HG03469 (cell line): ENCODE measurements around the gene DAB2IP.

Experiments used
- ATAC-seq: cut with Tn5 transposase; IDR thresholded peaks from one replicate; pipeline ENCODE4 v1.9.1; 2021; ENCODE audit warnings: mild to moderate bottlenecking, moderate library complexity, moderate number of reproducible peaks; ENCODE audit not compliant: unreplicated experiment

DAB2IP gene

GRCh38 chr9:121773286-121773953 lies 122.0 kb downstream of the DAB2IP start:
- ATAC-seq, result no peak

GRCh38 chr9:121773954-121774714 lies 122.7 kb downstream of the DAB2IP start:
- no peak for ATAC-seq

- no peak for ATAC-seq
Measured at GRCh38 chr9:121774715-121775613, 123.5 kb downstream of the DAB2IP start.

- no peak for ATAC-seq
Measured at GRCh38 chr9:121776001-121776738, 124.7 kb downstream of the DAB2IP start.

GRCh38 chr9:121776739-121777637 lies 125.6 kb downstream of the DAB2IP start:
- ATAC-seq, result no peak

GRCh38 chr9:121778252-121779225 lies 127.1 kb downstream of the DAB2IP start:
- ATAC-seq, result no peak

GRCh38 chr9:121779381-121780117 lies 128.1 kb downstream of the DAB2IP start:
- no peak for ATAC-seq

GRCh38 chr9:121780177-121781040 lies 129.0 kb downstream of the DAB2IP start:
- no peak for ATAC-seq

GRCh38 chr9:121781145-121781548 lies 129.7 kb downstream of the DAB2IP start:
- no peak for ATAC-seq

- ATAC-seq, result no peak
Measured at GRCh38 chr9:121781701-121782464, 130.4 kb downstream of the DAB2IP start.

GRCh38 chr9:121782514-121783110 lies 131.2 kb downstream of the DAB2IP start:
- ATAC-seq, result no peak

GRCh38 chr9:121783111-121783510 lies 131.7 kb downstream of the DAB2IP start:
- ATAC-seq, result no peak

GRCh38 chr9:121783521-121784507 lies 132.4 kb downstream of the DAB2IP start:
- ATAC-seq, result no peak

- no peak for ATAC-seq
Measured at GRCh38 chr9:121784731-121785411, 133.4 kb downstream of the DAB2IP start.
